ENCODE measurements around the gene ASAP2. TPM values are rescaled to one million over a fixed set of nuclear protein-coding genes. Genes with fewer than 3 reads are reported as not detected.

Gene ASAP2
- polyA plus RNA-seq (2011; rRNA removed), result 24.6 and 30.0 TPM in 2 replicates
- 25.1 and 29.1 TPM in 2 replicates for polyA minus RNA-seq (2011; rRNA and poly(A)+ RNA removed)

DNA sequence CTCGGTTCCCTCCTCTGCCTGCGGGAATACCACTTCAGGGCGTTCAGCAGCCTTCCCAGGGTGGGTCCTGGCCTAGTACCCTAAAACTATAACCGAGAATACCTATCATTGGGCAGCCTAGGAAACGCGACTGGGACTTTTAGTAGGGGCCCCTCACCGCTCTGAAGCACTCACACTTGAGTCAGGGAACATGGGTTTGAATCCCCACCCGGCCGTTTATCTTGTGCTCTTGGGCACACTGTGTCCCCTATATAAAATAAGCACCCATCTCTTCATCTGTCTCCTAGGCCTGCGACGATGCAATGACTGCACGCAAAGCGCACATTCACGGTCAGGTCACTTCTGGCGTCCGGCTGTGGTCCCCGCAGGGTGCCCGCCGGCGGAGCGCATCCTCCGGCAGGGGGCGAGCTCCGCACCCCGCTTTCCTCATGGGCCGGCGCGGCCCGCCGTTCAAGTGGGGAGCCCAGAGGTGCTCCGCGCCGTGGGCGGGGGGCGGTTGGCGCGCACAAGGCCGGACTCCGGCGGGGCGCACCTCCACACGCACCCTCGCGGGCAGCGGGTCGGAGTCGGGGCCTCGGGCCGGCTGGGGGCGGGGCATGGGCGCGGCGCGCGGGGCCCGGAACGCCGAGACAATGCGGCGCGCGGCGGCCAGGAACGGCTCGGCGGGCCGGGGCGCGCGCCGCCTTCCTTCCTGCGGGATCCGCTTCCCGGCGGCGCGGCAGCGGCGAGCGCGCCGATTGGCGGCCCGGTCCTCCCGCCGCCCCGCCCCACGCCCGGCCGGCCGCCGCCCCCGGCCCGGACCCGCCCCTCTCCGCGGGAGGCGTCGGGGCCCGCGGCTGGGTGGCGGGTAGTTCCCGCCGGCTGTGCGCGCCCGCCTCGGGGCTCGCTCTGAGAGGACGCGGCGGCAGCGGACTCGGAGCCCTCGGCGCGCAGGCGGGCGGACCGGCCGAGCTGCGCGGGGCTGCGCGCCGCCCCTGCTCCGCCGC, at the start of gene ASAP2:
Gene ASAP2 (plus strand): TSS at position 850 of the 986 bp plus-strand sequence. CDS start 293 bp downstream, outside the sequence.
- TF ChIP-seq, protein P1, sequence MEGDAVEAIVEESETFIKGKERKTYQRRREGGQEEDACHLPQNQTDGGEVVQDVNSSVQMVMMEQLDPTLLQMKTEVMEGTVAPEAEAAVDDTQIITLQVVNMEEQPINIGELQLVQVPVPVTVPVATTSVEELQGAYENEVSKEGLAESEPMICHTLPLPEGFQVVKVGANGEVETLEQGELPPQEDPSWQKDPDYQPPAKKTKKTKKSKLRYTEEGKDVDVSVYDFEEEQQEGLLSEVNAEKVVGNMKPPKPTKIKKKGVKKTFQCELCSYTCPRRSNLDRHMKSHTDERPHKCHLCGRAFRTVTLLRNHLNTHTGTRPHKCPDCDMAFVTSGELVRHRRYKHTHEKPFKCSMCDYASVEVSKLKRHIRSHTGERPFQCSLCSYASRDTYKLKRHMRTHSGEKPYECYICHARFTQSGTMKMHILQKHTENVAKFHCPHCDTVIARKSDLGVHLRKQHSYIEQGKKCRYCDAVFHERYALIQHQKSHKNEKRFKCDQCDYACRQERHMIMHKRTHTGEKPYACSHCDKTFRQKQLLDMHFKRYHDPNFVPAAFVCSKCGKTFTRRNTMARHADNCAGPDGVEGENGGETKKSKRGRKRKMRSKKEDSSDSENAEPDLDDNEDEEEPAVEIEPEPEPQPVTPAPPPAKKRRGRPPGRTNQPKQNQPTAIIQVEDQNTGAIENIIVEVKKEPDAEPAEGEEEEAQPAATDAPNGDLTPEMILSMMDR (IDR thresholded peaks at IDR 0.05; ENCODE audit: low read depth, low read length), result peak; percentile 75
- no peak for DNase-seq (ENCODE audit: low read depth, low spot score)
- POLR2A ChIA-PET, result interaction anchor here (0.7 to 1.6 kb wide), 5 partner anchors 27 to 128 kb away, joined by 3 to 6 read pairs (median 5); no protein-coding TSS in a partner anchor
- Histone ChIP-seq H3K4me3 (ENCODE audit: low read depth, low read length) (peak within 1 kb of the TSS; percentile 81), H3K27me3 (ENCODE audit: control insufficient read depth, insufficient read depth, low read length) (no peaks in the 10 kb centered on the region), H3K27ac (ENCODE audit: low read depth, low read length) (no peak within 1 kb of the TSS), H3K9me3 (ENCODE audit: control insufficient read depth, insufficient read depth, low read length) (no peaks in the 10 kb centered on the region)
- CTCF ChIA-PET, result interaction anchor here (0.6 to 3.3 kb wide), 18 partner anchors 9 to 759 kb away, joined by 3 to 20 read pairs (median 4); no protein-coding TSS in a partner anchor

DNA sequence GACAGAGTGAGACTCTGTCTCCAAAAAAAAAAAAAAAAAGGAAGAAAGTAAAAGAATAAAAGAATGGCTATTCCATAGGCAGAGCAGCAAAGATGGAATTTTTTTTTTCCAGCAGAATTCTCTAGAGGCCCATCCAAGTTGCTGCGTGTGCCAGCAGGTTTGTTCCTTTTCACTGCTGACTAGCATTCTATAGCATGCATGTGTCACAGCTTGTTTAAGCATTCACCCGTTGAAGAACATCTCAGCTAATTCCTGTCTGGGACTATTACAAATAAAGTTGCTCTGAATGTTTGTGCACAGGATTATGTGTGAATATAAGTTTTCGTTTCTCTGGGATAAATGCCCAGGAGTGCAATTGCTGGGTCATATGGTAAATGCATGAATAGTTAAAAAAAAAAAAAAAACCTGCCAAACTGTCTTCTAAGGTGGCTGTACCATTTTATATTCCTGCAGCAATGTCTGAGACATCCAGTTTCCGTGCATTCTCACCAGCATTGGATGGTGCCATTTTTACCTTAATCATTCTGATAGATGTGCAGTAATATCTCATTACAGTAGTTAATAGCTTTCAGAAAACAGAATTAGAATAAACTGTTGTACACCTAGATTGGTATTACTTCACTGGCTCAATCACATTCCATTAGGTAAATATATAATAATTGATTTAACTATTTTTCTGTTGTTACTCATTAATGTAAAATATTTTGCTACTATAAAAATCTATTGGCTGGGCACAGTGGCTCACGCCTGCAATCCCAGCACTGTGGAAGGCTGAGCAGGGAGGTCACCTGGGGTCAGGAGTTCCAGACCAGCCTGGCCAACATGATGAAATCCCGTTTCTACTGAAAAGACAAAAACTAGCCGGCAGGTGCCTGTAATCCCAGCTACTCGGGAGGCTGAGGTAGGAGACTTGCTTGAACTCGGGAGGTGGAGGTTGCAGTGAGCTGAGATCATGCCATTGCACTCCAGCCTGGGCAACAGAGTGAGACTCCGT, 47.5 kb upstream of the ASAP2 start:
- TF ChIP-seq, protein P1 (IDR thresholded peaks at IDR 0.05; ENCODE audit: low read depth, low read length), result no peak
- H3K27me3 ChIP-seq (ENCODE audit: control insufficient read depth, insufficient read depth, low read length), result no peaks in the 10 kb centered on the region
- no peak overlapping the region for H3K4me3 ChIP-seq (ENCODE audit: low read depth, low read length)
- no peaks in the 10 kb centered on the region for H3K9me3 ChIP-seq (ENCODE audit: control insufficient read depth, insufficient read depth, low read length)
- ChIA-PET CTCF (interaction anchor here (1.5 kb wide), 1 partner anchor 16 kb away, joined by 3 read pairs; no protein-coding TSS in a partner anchor), POLR2A (no interaction called here)
- H3K27ac ChIP-seq (ENCODE audit: low read depth, low read length), result no peak overlapping the region
- no peak for DNase-seq (ENCODE audit: low read depth, low spot score)

DNA sequence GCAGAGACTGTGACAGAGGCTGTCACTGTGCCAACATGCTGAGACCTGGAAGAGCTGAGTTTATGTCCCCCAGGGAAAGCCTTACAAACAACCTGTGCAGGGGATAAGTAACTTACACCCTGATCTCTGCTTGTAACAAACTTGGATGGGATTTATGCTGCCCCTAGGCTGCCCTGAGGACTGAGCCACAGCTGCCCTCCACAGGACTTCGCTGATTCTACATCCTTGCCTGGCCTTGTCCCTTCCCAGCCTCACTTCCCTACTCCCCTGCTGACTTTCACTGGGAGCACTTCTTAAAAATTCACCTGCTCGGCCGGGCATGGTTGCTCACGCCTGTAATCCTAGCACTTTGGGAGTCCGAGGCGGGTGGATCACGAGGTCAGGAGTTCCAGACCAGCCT, 45.9 kb upstream of the ASAP2 start:
- Histone ChIP-seq H3K27me3 (ENCODE audit: control insufficient read depth, insufficient read depth, low read length) (no peaks in the 10 kb centered on the region), H3K27ac (ENCODE audit: low read depth, low read length) (no peak overlapping the region), H3K4me3 (ENCODE audit: low read depth, low read length) (no peak overlapping the region), H3K9me3 (ENCODE audit: control insufficient read depth, insufficient read depth, low read length) (no peaks in the 10 kb centered on the region)
- CTCF ChIA-PET, result interaction anchor here (1.2 kb wide), 1 partner anchor 210 kb away, joined by 3 read pairs; no protein-coding TSS in a partner anchor
- TF ChIP-seq, protein P1 (IDR thresholded peaks at IDR 0.05; ENCODE audit: low read depth, low read length), result no peak
- DNase-seq (ENCODE audit: low read depth, low spot score), result no peak
- POLR2A ChIA-PET, result no interaction called here

DNA sequence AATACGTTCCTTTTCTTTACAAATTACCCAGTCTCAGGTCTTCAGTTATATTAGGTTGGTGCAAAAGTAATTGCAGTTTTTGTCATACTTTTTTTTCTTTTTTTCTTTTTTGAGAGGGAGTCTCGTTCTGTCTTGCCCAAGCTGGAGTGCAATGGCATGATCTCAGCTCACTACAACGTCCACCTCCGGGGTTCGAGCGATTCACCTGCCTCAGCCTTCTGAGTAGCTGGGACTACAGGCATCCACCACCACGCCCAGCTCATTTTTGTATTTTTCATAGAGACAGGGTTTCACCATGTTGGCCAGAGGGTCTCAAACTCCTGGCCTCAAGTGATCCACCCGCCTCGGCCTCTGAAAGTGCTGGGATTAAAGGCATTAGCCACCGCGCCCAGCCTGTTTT, 43.8 kb upstream of the ASAP2 start:
- POLR2A ChIA-PET, result interaction anchor here (0.7 to 1.4 kb wide), 4 partner anchors 12 to 258 kb away, joined by 3 to 6 read pairs (median 4); partner anchors contain the start of gene ASAP2
- Histone ChIP-seq H3K27ac (ENCODE audit: low read depth, low read length) (no peak overlapping the region), H3K27me3 (ENCODE audit: control insufficient read depth, insufficient read depth, low read length) (no peaks in the 10 kb centered on the region), H3K9me3 (ENCODE audit: control insufficient read depth, insufficient read depth, low read length) (no peaks in the 10 kb centered on the region), H3K4me3 (ENCODE audit: low read depth, low read length) (no peak overlapping the region)
- CTCF ChIA-PET, result interaction anchor here (1.3 to 1.8 kb wide), 5 partner anchors 20 to 209 kb away, joined by 4 to 7 read pairs (median 6); no protein-coding TSS in a partner anchor
- TF ChIP-seq, protein P1 (IDR thresholded peaks at IDR 0.05; ENCODE audit: low read depth, low read length), result no peak
- DNase-seq (ENCODE audit: low read depth, low spot score), result no peak
